Natural killer cell (primary cell): ENCODE measurements around the gene IER5. TPM values are rescaled to one million over a fixed set of nuclear protein-coding genes. Genes with fewer than 3 reads are reported as not detected.

Source experiments
- ATAC-seq, 3 donors: fragments of 150-1000 bp in 2 of 3; fragments of 200-7000 bp in 1 of 3; cut with Tn5 transposase; 1 replicate in 1 of 3; 2 replicates in 2 of 3; pipeline ENCODE4 v1.10.0; 2021; ENCODE audit warnings: mild to moderate bottlenecking in 2 of 3, moderate library complexity in 2 of 3
- DNase-seq, 2 donors: peaks; one replicate each; pipeline versions ENCODE4 v3.0.0 to v3.0.0-alpha.2; 2013 to 2021; ENCODE audit warnings: mixed read lengths in 1 of 2
- H3K27ac ChIP-seq: one replicate; pipeline ENCODE4 v1.5.1; 2013; ENCODE audit warnings: mild to moderate bottlenecking, low read length
- H3K27me3 ChIP-seq: one replicate; pipeline ENCODE4 v1.6.1; 2013; ENCODE audit warnings: low read length; ENCODE audit not compliant: control insufficient read depth, insufficient read depth
- H3K36me3 ChIP-seq: one replicate; pipeline ENCODE4 v1.6.1; 2013; ENCODE audit warnings: low read length; ENCODE audit not compliant: control insufficient read depth, insufficient read depth
- H3K4me1 ChIP-seq: one replicate; pipeline ENCODE4 v1.6.1; 2013; ENCODE audit warnings: low read length; ENCODE audit not compliant: control insufficient read depth, insufficient read depth
- H3K4me3 ChIP-seq: one replicate; pipeline ENCODE4 v1.5.1; 2013; ENCODE audit warnings: low read length
- H3K9me3 ChIP-seq: one replicate; pipeline ENCODE4 v1.6.1; 2013; ENCODE audit warnings: low read length; ENCODE audit not compliant: control insufficient read depth, insufficient read depth
- H3K27ac Mint-ChIP-seq, 2 donors: one replicate each; pipeline ENCODE4 v1.8.0; 2022; ENCODE audit warnings: mild to moderate bottlenecking in 2 of 2, mixed read lengths in 2 of 2, moderate library complexity in 1 of 2
- H3K27me3 Mint-ChIP-seq, 2 donors: one replicate each; pipeline ENCODE4 v1.8.0; 2022; ENCODE audit warnings: low read depth in 2 of 2, mixed read lengths in 2 of 2
- H3K36me3 Mint-ChIP-seq: one replicate; pipeline ENCODE4 v1.8.0; 2022; ENCODE audit warnings: mixed read lengths
- H3K4me1 Mint-ChIP-seq, 2 donors: one replicate each; pipeline ENCODE4 v1.8.0; 2022; ENCODE audit warnings: mixed read lengths in 2 of 2
- H3K4me3 Mint-ChIP-seq: one replicate; pipeline ENCODE4 v1.8.0; 2022; ENCODE audit warnings: mild to moderate bottlenecking, moderate library complexity, mixed read lengths
- H3K9me3 Mint-ChIP-seq, 2 donors: one replicate each; pipeline ENCODE4 v1.8.0; 2022; ENCODE audit warnings: mixed read lengths in 2 of 2
- WGBS: methylation state at CpG from one replicate; pipeline ENCODE4 v1.1.7; 2013; ENCODE audit warnings: missing lambda C conversion rate; ENCODE audit not compliant: insufficient coverage; 5-methylcytosine and 5-hydroxymethylcytosine counted together
- intact Hi-C: fragments of 100-400 bp; cut with micrococcal nuclease; formaldehyde crosslinking; loops from one replicate; pipeline ENCODE4 v1.14.2; 2022
- total RNA-seq, 4 donors: library from RNA; stranded (reverse); fragments of 120-200 nt in 1 of 4; gene quantifications; one replicate each; pipeline versions ENCODE4 v1.2.3 to v1.2.4, GENCODE V29; 2013 to 2022
- TF ChIP-seq, protein P1 (sequence below): fragments of 200-600 bp; IDR thresholded peaks from one replicate; pipeline ENCODE4 v1.8.0; 2022; ENCODE audit warnings: antibody characterized with exemption

Gene IER5
- total RNA-seq, 3 donors from 2014 or later (not counting 1 experiment from before 2014, with no cell fraction given) = 118 to 164 (median 150) TPM

DNA sequence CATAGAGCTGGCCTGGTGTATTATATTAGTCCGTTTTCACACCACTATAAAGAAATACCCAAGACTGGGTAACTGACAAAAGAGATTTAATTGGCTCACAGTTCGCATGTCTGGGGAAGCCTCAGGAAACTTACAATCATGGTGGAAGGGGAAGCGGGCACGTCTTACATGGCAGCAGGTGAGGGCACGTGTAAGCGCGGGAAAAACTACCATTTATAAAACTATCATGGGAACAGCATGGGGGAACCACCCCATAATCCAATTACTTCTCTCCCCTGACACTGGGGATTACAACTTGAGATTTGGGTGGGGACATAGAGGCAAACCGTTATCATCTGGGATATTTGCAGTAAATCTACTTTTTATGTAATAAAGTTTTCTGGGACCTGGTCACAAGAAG is 6.8 kb downstream of the IER5 start:
- intact Hi-C loops = loop anchor here (10.0 kb wide), 1 partner anchor 1750 kb away; no protein-coding TSS in a partner anchor
- Histone ChIP-seq H3K27me3 (no peaks in the 10 kb centered on the region), H3K9me3 (no peaks in the 10 kb centered on the region), H3K36me3 (peaks cover 8% of the 10 kb centered on the region), H3K27ac (no peak overlapping the region), H3K4me3 (no peak overlapping the region), H3K4me1 (peaks cover 3% of the 10 kb centered on the region)
- Mint-ChIP-seq H3K9me3 (no peaks in the 10 kb centered on the region), H3K27me3 (peaks cover 0 to 7% of the 10 kb centered on the region in 2 donors), H3K36me3 (peaks cover under 1% of the 10 kb centered on the region), H3K27ac (peak overlapping the region in 1 of 2 donors; percentile 99), H3K4me1 (peaks cover 43 to 56% of the 10 kb centered on the region in 2 donors), H3K4me3 (no peak overlapping the region)
- TF ChIP-seq, protein P1, sequence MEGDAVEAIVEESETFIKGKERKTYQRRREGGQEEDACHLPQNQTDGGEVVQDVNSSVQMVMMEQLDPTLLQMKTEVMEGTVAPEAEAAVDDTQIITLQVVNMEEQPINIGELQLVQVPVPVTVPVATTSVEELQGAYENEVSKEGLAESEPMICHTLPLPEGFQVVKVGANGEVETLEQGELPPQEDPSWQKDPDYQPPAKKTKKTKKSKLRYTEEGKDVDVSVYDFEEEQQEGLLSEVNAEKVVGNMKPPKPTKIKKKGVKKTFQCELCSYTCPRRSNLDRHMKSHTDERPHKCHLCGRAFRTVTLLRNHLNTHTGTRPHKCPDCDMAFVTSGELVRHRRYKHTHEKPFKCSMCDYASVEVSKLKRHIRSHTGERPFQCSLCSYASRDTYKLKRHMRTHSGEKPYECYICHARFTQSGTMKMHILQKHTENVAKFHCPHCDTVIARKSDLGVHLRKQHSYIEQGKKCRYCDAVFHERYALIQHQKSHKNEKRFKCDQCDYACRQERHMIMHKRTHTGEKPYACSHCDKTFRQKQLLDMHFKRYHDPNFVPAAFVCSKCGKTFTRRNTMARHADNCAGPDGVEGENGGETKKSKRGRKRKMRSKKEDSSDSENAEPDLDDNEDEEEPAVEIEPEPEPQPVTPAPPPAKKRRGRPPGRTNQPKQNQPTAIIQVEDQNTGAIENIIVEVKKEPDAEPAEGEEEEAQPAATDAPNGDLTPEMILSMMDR = no peak
- WGBS = 92% methylated on average over 7 of the region's 8 CpGs
- no peak for ATAC-seq
- DNase-seq = no peak

DNA sequence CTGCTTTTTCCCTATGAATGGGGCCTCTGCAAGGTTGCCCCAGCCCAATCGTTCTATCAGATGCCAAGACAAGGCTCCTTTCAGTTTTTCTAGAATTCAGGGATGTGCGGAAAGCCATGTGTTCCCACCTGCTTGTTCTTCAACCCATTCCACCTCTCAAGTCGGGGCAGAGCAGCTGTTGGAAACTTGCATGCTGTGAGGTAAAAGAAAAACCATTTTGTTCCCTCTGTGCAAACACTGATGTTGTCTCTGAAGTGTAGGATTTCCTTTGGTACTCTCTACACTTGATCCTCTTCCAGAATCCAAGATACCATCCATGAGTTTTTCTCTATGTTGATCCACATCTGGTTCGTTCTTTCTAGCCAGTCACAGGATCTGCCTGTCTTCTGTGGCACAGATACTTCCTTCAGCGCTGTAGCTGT is 7.3 kb downstream of the IER5 start:
- Mint-ChIP-seq H3K27me3 (peaks cover 0 to 12% of the 10 kb centered on the region in 2 donors), H3K36me3 (no peaks in the 10 kb centered on the region), H3K9me3 (no peaks in the 10 kb centered on the region), H3K27ac (peak overlapping the region in 1 of 2 donors; percentile 99), H3K4me1 (peaks cover 43 to 57% of the 10 kb centered on the region in 2 donors), H3K4me3 (no peak overlapping the region)
- Histone ChIP-seq H3K27ac (no peak overlapping the region), H3K27me3 (no peaks in the 10 kb centered on the region), H3K4me1 (peaks cover 3% of the 10 kb centered on the region), H3K9me3 (no peaks in the 10 kb centered on the region), H3K36me3 (peaks cover 8% of the 10 kb centered on the region), H3K4me3 (no peak overlapping the region)
- ATAC-seq (no peak), DNase-seq (no peak)
- WGBS = 94% methylated on average over 4 of the region's 5 CpGs
- TF ChIP-seq, protein P1 = no peak
- intact Hi-C loops = loop anchor here (10.0 kb wide), 1 partner anchor 1749 kb away; no protein-coding TSS in a partner anchor

DNA sequence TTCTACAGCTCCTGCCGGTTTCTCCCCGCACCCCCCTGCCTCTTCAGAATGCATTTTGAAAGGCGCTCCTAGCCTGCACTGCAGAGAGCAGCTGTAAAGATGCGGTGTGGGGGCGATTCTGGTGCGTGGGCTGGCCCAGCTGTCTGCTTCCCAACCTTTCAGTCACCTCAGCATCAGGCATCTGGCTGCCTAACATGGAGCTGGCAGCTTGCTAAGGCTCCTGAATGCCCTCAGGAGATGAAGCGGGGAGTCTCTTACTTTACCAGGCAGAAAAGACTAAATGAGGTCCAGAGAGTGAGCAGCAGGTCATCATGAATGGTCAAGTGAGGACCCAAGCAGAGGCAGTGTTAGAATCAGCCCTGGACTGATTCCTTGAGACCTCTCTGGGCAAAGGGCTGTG is 8.7 kb downstream of the IER5 start:
- ATAC-seq (peak in 1 of 3 donors; percentile 3), DNase-seq (no peak)
- Mint-ChIP-seq H3K9me3 (no peaks in the 10 kb centered on the region), H3K27me3 (peaks cover 0 to 14% of the 10 kb centered on the region in 2 donors), H3K36me3 (no peaks in the 10 kb centered on the region), H3K4me1 (peaks cover 31 to 45% of the 10 kb centered on the region in 2 donors), H3K4me3 (no peak overlapping the region), H3K27ac (no peak overlapping the region)
- no peaks in the 10 kb centered on the region for H3K9me3 ChIP-seq
- TF ChIP-seq, protein P1 = no peak
- intact Hi-C loops = loop anchor here (10.0 kb wide), 1 partner anchor 1748 kb away; no protein-coding TSS in a partner anchor
- peaks cover 8% of the 10 kb centered on the region for H3K36me3 ChIP-seq
- 93% methylated on average over 7 of the region's 7 CpGs for WGBS
- no peaks in the 10 kb centered on the region for H3K27me3 ChIP-seq
- no peak overlapping the region for H3K4me3 ChIP-seq
- H3K27ac ChIP-seq = no peak overlapping the region
- peaks cover 3% of the 10 kb centered on the region for H3K4me1 ChIP-seq
